RPMI8226 (cell line): ENCODE data around the gene TNFAIP2.

Experiments used
- DNase-seq: peaks from one replicate; pipeline ENCODE4 v3.0.0-alpha.2; 2015

Gene TNFAIP2, protein sequence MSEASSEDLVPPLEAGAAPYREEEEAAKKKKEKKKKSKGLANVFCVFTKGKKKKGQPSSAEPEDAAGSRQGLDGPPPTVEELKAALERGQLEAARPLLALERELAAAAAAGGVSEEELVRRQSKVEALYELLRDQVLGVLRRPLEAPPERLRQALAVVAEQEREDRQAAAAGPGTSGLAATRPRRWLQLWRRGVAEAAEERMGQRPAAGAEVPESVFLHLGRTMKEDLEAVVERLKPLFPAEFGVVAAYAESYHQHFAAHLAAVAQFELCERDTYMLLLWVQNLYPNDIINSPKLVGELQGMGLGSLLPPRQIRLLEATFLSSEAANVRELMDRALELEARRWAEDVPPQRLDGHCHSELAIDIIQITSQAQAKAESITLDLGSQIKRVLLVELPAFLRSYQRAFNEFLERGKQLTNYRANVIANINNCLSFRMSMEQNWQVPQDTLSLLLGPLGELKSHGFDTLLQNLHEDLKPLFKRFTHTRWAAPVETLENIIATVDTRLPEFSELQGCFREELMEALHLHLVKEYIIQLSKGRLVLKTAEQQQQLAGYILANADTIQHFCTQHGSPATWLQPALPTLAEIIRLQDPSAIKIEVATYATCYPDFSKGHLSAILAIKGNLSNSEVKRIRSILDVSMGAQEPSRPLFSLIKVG

DNA sequence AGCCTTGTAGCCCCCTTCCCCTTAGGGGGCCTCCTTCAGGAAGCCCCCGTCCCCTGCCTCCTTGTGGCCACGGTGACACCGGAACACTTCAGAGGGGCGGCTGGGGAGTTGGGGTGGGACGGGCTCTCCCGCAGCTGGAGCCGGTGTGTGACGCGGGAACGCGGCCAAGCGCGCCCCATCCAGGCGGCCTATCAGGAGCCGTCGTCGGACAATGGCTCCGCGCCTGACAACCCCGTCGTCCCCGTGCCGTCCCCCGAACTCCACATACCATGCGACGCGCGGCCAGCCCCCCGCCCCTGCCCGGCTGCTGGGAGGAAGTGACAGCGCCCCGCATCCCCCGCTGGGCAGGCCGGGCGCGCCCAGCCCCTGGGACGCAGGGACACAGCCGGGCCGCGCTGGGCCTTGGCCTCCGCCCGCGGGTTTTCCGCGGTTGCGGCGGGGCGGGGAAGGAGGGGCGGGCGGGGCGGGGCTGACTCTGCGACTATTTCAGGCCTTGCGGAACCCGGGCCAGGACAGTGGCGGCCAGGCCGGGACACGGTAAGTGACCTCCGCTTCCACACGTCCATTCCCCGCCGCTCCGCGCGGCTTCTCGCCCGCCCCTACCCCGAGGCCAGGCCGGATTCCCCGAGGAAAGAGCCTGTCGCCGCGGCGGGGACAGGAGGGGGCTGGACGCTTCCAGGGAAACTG is at the start of gene TNFAIP2:
Gene TNFAIP2, plus strand, starts transcription at position 515 of the 687 bp plus-strand sequence. CDS start 2,997 bp downstream, outside the sequence.
- peak; percentile 52 for DNase-seq

DNA sequence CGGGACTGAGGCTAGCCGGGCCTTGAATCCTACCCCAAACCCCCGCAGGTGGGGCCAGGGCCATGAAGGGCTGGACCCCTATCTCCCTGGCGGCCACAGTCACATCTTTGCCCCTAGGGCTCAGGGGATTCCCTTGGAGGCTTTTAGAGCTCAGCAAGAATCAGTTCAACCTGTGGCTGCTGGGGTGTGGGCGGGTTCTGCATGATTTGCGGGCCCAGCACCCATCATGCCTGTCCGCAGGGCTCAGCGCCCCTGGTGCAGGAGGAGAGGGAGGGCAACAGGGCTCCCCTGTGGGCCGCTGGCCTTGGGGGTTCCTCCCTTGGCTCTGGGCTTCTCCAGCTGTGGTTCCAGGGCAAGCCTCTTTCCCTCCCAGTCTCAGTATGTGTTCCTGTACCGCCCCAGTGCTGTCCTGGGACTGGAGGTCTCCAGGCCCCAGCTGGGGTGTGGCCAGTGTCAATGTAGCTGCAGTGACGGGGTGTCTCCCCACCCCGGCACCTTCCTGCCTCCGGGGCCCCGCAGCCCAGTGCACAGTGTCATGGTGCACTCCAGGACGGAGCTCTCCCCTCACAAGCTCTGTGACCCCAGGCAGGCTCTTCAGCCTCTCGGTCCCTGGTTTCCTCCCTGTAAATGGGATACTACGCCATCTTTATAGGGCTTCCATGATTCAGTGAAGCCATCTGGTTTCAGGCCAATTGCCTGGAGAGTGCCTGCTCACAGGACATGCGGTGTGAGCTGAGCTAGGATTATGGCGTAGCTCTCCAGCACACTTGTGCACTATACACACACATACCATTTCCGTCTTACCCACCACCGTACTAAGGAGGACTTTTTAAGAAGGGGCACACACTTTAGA is 49.2 kb upstream of the TNFAIP2 start:
- DNase-seq: no peak

DNA sequence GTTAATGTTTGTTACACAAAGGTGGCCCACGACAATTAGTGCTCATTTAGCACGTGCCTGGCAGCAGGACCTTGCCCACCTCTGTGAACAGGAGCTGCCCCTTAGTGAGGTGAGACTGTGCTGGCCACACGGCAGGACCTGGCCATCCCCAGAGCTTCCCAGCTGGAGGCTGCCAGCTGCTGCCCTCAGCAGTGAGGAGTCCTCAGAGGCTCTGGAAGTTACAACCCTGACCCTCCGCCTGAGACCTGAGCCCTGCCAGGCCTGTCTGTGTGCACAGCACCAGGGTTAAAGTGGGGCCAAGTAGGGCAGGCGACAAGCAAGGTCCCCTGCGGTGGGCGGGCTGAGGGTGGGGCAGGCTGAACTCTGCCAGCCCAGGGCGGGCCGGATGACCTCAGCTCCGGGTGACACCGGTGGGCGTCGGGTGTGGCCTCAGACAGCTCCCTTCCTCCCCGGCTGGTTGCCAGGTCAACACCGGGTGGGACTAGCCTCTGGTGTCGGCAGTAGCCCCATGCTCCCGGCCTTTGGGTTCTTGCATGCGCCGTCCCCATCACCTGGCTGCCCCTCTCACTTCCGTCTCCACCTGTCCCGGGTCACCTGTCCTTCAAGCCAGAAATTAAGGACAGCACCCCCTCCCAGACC is 48.4 kb upstream of the TNFAIP2 start:
- DNase-seq: no peak

DNA sequence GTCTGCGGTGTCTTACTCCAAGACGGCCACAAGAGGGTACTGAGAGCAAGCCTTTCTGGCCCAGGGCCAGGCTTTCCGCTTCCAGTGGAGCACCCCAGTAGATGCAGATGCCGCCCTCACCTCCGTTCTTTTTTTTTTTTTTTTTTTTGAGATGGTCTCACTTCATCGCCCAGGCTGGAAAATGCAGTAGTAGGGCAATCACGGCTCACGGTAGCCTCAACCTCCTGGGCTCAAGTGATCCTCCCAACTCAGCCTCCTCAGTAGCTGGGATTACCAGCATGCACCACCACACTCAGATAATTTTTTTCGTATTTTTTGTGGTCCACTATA is 44.9 kb upstream of the TNFAIP2 start:
- DNase-seq: peak; percentile 89

DNA sequence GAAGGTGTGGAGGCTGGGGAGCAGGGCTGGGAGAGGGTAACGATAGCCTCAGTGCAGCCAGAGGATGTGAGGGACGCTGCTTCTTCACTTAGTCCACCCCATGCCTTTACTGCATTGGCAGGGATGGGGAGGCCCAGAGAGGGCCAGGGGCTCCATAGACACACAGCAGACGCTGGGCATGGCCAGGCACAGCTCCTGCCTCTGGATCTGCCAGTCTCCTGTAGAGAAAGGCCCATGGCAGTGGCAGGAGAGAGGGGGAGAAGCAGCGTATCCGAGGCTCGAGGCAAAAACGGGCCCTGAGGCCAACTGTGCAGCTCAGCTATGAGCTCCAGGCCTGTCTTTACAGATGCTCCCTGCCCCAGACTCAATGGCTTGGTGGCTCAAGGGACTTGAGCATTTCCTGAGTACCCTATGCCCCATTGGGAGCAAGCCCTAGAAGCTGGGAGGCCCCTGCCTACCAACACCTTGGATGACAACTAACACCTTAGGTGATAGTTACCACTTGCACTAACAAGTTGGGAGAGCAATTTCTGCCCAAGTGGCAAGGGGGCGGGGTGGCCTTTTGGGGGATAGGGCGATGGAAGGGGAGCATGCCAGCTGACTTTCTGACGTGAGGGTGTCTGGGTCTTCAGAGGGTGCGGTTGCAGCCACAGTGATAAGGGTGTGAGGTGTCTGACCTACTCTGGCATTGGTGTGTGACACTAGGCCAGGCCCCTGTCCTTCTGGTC is 44.2 kb upstream of the TNFAIP2 start:
- DNase-seq: no peak

DNA sequence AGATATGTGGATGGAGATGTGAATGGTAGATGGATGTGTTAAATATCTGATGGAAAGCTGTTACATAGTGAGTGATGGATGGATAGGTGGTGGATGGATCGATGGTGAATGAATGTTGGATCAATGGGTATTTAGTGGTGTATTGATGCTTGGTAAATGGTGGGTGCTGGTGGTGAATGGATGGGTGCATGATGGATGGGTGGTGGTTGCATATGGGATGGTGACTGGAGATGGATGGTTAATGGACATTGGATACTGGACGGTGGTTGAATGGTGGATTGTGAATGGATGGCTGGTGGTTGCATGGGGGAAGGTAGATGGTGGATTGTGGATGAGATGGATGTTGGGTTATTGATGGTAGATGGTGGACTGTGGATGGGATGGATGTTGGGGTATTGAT is 41.3 kb upstream of the TNFAIP2 start:
- DNase-seq: no peak

DNA sequence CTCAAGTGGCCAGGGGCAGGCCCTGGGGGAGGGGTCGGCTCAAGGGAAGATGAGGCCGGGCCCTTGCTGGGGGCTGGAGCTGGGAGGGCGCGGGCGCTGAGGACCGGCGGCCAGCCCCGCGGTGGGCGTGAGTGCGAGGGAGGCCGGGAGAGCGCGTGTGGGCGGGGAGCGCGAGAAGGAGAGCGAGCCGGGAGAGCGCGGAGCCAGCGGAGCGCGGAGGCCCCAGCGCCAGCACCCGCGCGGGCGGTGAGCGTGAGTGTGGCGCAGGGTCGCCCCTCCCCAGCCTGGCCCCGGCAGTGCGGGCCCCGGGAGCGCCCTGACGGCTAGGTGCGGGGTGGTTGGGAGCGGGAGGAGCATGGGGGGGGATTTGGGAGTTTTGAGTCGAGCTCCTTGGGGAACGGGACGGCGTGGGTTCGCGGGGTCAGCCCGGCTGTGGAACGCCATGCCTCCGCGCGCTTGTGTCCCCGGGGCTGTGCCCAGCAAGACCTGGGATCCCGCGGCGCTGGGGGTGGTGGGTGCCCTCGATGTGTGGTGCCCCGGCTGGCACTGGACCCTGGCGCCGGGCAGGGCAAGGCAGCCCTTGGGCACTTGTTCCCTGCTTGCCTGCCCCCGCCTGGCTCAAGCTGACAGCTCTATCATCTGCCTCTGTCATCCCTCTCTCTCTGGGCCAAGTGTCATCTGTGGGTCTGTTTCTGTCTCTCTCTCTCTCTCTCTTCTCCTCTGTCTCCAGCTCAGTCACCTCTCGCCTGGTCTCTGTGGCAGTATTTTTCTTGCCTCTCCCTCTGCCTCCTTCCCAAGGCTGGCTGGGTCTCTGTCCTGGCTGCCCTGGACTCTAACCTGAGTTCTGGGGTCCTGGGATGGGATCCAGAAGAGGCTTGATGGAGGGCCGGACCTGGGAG is 39.0 kb upstream of the TNFAIP2 start, which contains the start of gene LBHD2:
Gene LBHD2, plus strand, starts transcription at position 190 of the 899 bp plus-strand sequence. CDS start 1,803 bp downstream, outside the sequence.
- DNase-seq: no peak

DNA sequence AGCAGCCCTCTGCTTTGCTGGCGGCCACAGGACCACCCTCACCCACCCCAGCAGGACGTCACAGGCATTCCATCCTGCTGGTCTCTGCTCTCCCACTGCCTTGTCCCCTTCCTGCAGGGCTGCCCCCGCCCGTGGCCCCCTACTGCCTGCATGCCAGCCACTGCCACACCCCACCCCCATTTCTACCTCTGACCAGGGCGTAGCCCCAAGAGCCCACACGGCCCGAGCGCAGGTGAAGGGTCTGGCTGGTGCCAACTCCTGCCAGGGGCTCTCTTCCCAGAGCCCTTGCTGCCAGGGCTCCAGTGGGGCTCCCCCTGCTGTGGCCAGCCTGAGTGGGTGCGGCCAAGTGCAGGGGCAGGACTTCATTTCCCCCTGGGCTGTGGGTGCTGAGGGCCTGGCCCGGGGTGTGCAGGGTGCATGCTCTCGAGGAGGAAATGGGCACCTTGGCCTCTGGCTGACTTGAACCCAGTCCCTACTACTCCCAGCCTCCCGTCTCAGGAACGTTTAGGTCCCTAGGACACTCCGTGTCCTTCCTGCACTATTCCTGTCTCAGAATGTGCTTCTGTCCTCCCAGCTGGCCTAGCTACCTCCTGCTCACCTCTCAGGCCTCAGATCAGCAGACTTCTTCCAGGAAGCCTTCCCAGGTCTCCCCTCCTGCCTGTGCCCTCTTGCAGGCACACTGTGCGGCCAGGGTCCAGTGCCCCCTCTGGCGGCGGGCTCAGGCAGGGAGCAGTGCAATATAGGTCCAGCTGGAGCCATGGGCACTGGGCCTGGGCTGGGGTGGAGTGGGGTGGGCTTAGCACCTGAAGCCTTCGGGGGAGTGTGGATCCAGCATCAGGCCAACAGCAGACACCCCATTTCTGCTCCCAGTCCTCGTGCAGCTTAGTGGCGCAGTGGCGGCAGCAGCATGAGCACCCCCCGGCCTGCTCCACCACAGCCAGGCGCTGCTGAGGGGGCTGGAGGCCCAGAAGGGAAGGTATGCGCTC is 37.9 kb upstream of the TNFAIP2 start:
- no peak for DNase-seq

DNA sequence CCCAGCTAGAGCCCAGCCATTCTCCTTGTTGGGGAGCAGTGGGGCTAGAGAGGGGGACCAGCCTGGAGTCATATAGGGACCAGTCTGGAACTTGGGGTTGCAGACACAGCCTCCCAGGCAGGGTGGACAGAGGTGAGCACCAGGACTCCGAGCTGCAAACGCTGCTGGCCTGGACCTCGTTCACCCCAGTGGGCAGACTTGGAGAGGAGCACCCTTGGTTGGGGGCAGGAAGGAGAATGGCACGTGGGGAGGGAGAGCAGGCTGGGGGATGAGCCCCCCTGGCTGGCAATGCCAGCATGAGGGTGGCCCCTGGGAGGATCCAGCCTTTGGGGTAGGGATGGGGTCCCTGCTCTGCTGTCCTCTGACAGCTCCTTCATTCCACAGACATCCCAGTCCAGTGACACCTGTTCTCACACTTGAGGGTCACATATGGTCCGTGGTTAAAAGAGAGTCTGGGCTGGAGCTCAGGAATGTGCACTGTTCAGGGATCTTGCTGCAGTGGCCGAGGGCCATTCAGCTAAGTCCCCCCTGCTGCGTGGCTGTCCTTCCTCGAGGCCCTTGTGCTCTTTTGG is 36.4 kb upstream of the TNFAIP2 start:
- DNase-seq: no peak

DNA sequence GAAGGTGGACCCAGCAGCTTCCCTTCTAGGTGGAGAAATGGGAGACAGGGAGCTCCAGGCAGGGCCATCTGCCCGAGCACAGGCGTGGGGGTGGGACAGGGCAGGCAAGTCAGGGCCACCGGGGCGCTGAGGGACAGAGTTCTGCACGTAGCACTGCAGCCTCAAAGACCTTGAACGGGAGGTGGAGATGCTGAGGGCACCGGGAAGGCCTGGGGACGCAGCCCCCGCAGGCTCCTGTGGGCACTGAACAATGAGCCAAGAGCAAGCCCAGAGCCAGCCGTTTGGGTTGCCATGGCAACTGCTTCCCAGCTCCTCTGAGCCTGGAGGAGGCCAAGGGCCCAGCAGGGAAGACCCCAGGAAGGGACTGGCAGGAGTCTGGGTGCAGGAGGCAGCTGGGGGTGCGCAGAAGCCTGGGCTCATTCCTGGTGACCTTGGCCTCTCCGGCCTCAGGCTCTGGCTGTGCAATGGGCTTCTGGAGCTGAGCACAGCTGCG is 35.9 kb upstream of the TNFAIP2 start:
- no peak for DNase-seq

DNA sequence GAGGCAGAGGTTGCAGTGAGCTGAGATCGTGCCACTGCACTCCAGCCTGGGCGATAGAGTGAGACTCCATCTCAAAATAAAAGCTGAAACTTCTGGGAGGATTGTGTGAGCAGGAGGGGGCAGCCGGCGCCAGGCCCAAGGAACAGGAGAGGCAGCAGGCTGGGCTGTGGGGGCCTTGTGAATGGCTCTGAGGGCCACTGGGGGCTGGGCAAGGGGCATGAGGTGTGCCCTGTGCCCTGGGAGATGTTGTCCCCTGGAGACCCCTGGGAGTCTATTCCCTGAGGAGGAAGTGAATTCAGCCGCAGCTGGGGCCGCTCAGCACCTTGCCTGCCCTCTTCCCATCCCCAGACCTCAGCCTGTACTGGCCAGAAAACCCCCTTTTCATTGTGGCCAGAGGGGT is 34.3 kb upstream of the TNFAIP2 start:
- no peak for DNase-seq

DNA sequence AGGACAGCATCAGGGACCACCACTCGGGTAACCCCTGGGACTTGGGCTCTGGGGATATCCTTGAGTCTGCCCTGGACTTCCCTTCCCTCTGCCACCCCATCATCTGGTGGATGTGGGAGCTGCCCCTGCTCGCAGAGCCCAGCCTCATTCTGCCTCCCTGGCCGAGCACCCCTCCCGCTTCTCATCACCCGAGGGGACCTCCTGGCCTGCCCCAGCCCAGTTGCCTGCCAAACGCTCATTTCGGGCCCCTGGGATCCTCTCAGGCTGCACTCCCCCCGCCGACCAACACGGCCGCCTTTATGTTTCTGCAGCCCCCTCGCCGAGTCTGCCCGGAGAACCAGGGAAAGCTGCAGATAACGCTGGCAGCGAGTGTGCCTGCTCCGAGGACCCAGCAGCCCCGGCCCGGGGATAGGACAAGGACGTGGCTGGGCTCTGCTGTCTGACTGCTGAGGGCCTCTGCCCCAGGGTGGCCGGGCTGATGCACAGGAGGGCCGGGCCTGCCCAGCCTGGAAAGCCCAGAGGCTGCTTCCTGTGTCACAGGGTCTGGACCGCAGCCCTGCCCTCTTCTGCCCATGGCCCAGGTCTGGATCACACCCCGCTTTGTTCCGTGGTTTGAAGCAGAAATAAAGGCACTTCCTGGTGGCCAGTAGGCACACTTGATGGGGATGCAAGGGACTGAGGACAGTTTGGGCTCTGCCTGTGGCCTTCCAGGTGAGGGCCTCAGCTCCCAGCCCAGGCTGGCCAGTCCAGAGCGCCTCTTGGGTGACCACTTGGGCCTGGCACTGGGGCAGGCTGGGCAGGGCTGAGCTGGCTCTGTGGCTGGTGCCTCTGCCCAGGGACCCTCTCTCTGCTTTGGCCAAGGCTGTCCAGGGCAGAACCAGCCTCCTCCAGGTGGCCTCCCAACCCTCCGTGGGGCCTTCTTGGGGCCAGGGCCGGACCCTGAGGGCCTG is 33.6 kb upstream of the TNFAIP2 start:
- DNase-seq: no peak

DNA sequence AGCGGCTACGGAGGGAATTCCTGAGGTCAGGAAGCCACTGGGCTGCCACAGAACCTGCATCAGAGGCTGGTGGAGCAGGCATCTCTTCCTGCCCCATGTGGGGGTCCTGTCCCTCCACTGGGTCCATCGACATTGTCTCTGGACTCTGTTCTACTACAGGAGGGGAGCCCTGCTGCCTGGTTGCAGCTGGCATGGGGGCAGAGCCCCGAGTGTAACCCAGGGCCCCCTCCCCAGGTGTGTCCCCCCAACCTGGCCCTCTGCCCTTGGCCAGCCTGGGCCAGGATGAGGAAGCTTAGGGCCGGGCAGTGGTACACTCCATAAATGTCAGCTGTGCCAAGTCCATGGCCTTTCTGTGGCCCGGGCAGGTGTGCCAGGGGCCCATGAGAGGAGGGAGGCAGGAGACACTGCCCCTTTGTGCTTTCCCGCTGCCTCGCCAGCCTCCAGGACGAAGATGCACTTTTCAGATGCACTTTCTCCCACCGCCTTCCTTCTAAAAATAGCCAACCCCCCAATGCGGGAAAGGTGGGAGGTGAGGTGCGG is 32.7 kb upstream of the TNFAIP2 start:
- no peak for DNase-seq

DNA sequence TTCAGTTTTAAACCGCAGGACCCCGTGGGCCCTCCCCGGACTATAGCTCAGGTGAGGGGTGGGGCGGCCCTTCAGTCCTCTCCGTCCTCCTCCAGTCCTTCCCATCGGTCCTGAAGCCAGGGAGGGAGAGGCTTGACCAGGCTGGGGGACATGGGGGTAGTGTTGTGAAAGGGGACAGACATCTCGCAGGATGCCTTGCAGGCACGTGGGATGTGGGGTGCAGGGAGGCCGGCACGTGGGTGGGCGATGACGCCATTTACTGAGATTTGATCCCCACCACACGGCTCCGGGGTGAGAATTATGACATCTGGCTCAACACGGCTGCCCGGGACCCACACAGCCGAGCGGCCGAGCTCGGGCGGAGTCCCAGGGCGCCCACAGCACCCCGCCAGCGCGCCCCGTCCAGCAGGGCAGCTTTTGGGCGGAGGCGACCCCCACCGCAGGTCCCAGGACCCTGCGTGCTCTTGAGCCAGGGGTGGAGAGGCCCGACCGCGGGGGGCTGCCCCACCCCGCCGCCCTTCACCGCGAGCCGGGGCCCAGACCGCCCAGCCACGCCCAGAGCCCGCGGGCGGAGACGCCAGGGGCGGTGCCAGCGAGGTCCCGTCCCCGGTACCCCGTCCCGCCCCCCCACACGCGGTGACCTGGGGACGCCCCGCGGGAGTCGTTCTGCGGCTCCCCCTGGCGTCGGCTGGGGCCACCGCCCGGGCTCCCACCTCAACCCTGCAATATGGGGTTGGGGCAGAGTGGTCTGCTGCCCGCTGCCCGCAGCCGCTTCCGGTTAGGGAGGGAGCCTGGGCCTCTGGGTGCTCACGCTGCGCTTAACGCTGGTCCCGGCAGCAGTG is 32.0 kb upstream of the TNFAIP2 start:
- DNase-seq: peak; percentile 81

DNA sequence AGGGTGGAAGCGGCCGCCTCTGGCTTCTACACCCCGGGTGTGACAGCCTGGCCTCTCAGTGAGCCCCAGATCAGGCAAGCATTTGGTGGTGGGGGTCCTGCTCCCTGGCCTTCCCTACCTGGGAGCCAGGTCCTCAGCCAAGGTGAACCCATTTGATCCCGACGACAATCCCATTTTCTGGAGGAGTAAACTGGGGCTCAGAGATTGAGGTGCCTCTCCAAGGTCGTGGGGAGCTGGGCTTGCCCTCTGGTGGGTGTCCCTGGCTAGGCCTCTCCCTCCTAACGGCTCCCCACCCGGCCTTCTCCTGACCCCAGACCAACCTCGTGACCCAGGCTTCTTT is 31.4 kb upstream of the TNFAIP2 start:
- no peak for DNase-seq

DNA sequence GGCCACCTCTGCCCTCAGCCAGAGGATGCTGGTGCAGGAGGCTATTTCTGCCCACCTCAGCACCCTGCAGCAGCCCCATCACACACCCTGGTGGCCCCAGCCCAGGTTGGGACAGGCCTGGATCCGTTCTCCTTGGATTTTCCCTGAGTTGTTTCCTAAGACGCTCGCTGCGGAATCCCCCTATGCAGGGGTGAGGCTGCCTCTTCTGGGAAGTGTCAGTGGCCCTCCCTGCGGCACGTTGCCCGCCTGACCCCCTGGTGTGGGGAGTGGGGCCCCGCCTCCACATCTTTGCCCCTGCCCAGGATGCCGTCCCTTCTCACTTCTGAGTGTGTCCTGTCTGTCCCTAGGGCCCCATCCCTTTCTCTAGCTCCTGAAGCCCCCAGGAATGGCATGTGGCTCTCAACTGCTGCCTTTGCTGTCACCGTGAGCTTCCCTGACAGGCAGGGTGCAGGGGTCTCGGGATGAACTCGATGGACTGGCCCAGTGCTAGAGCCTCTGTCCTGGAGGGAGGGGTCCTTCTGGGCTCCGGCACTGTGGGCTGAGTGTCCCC is 29.3 kb upstream of the TNFAIP2 start:
- no peak for DNase-seq
